Neural cell (in vitro differentiated cells): ENCODE data around the gene TMEM131. TPM values are rescaled to one million over a fixed set of nuclear protein-coding genes. Genes with fewer than 3 reads are reported as not detected.

Source experiments
- H2AFZ ChIP-seq: fragments of 200-600, 300-800 bp; sonication (generic), shearing (Covaris generic); 2 replicates; pipeline ENCODE4 v1.6.0; 2014; ENCODE audit warnings: low read depth, mild to moderate bottlenecking, antibody characterized with exemption, low read length, moderate library complexity
- H3F3A ChIP-seq: fragments of 200-600 bp; shearing (Covaris generic); 2 replicates; pipeline ENCODE4 v1.6.1; 2016; ENCODE audit warnings: mild to moderate bottlenecking, moderate library complexity, mixed read lengths, antibody characterized with exemption, low read length; ENCODE audit not compliant: insufficient read depth, poor library complexity, severe bottlenecking
- H3K27ac ChIP-seq: fragments of 200-600, 300-800 bp; sonication (generic), shearing (Covaris generic); 2 replicates; pipeline ENCODE4 v1.5.1; 2014; ENCODE audit warnings: mild to moderate bottlenecking, low read length, moderate library complexity
- H3K27me3 ChIP-seq: fragments of 300-800, 200-600 bp; sonication (generic), shearing (Covaris generic); 2 replicates; pipeline ENCODE4 v1.6.0; 2014; ENCODE audit warnings: mild to moderate bottlenecking, low read depth, low read length, moderate library complexity; ENCODE audit not compliant: insufficient read depth
- H3K36me3 ChIP-seq: fragments of 300-800, 200-600 bp; sonication (generic), shearing (Covaris generic); 2 replicates; pipeline ENCODE4 v1.5.1; 2014; ENCODE audit warnings: mild to moderate bottlenecking, antibody characterized with exemption, low read length, moderate library complexity; ENCODE audit not compliant: insufficient read depth
- H3K4me2 ChIP-seq: fragments of 300-800, 200-600 bp; sonication (generic), shearing (Covaris generic); 2 replicates; pipeline ENCODE4 v1.6.0; 2014; ENCODE audit warnings: mild to moderate bottlenecking, low read length
- H3K4me3 ChIP-seq: fragments of 300-800, 200-600 bp; sonication (generic), shearing (Covaris generic); 2 replicates; pipeline ENCODE4 v1.5.1; 2014; ENCODE audit warnings: mild to moderate bottlenecking, low read length, moderate library complexity
- H3K79me2 ChIP-seq: fragments of 200-600 bp; shearing (Covaris generic); replicated peaks from 2 replicates; pipeline ENCODE4 v1.6.0; 2014; ENCODE audit warnings: mild to moderate bottlenecking, low read length, moderate library complexity; ENCODE audit not compliant: insufficient read depth
- H3K9ac ChIP-seq: fragments of 300-800, 200-600 bp; sonication (generic), shearing (Covaris generic); 2 replicates; pipeline ENCODE4 v1.6.1; 2016; ENCODE audit warnings: mild to moderate bottlenecking, low read length, mixed read lengths
- H3K9me2 ChIP-seq: fragments of 200-600 bp; shearing (Covaris generic); 2 replicates; pipeline ENCODE4 v1.6.1; 2016; ENCODE audit warnings: mild to moderate bottlenecking, low read length, mixed read lengths; ENCODE audit not compliant: insufficient read depth
- H3K9me3 ChIP-seq: fragments of 200-600, 300-800 bp; sonication (generic), shearing (Covaris generic); 2 replicates; pipeline ENCODE4 v1.6.1; 2016; ENCODE audit warnings: mild to moderate bottlenecking, mixed run types, low read length, moderate library complexity, mixed read lengths
- H4K20me1 ChIP-seq: fragments of 200-600 bp; shearing (Covaris generic); 2 replicates; pipeline ENCODE4 v1.6.1; 2016; ENCODE audit warnings: mild to moderate bottlenecking, mixed run types; ENCODE audit not compliant: insufficient read depth
- EP300 ChIP-seq: fragments of 450-650 bp; conservative IDR thresholded peaks from 2 replicates; pipeline ENCODE4 v1.6.1; 2014; ENCODE audit warnings: antibody characterized with exemption, mild to moderate bottlenecking, moderate library complexity; ENCODE audit not compliant: poor library complexity, severe bottlenecking
- EZH2 ChIP-seq: fragments of 200-600, 300-800 bp; shearing (Covaris generic), sonication (generic); IDR thresholded peaks from 2 replicates; pipeline ENCODE4 v1.6.1; 2014; ENCODE audit warnings: antibody characterized with exemption, low read length, borderline replicate concordance, mild to moderate bottlenecking; ENCODE audit not compliant: insufficient read depth, poor library complexity, severe bottlenecking
- MXI1 ChIP-seq: fragments of 450-650 bp; conservative IDR thresholded peaks from 2 replicates; pipeline ENCODE4 v1.6.1; 2014; ENCODE audit warnings: antibody characterized with exemption, mild to moderate bottlenecking; ENCODE audit not compliant: poor library complexity, severe bottlenecking
- POLR2AphosphoS5 ChIP-seq: IDR thresholded peaks from 2 replicates; pipeline ENCODE4 v1.6.1; 2012
- RAD21 ChIP-seq: fragments of 450-650 bp; conservative IDR thresholded peaks from 2 replicates; pipeline ENCODE4 v1.6.1; 2014; ENCODE audit warnings: antibody characterized with exemption, mild to moderate bottlenecking, moderate library complexity
- SMC3 ChIP-seq: fragments of 450-650 bp; conservative IDR thresholded peaks from 2 replicates; pipeline ENCODE4 v1.6.1; 2014; ENCODE audit warnings: antibody characterized with exemption, mild to moderate bottlenecking, moderate library complexity; ENCODE audit not compliant: poor library complexity
- TAF1 ChIP-seq: IDR thresholded peaks from 2 replicates; pipeline ENCODE4 v1.6.1; 2012; ENCODE audit warnings: low read depth
- polyA plus RNA-seq: library from polyadenylated mRNA; depleted of rRNA; stranded (reverse); fragments of >200 nt; gene quantifications from 2 replicates; pipeline ENCODE4 v1.2.3, GENCODE V29; 2014
- TF ChIP-seq, protein P1 (sequence below): fragments of 450-650 bp; IDR thresholded peaks from 2 replicates; pipeline ENCODE4 v1.5.1; 2014; ENCODE audit warnings: antibody characterized with exemption, mild to moderate bottlenecking, moderate library complexity; ENCODE audit not compliant: poor library complexity, severe bottlenecking
- TF ChIP-seq, protein P2 (sequence below): IDR thresholded peaks from 2 replicates; pipeline ENCODE4 v1.6.1; 2012; ENCODE audit warnings: borderline replicate concordance

TMEM131 gene
- polyA plus RNA-seq, 1 donor from 2014 or later: 9.6 TPM

DNA sequence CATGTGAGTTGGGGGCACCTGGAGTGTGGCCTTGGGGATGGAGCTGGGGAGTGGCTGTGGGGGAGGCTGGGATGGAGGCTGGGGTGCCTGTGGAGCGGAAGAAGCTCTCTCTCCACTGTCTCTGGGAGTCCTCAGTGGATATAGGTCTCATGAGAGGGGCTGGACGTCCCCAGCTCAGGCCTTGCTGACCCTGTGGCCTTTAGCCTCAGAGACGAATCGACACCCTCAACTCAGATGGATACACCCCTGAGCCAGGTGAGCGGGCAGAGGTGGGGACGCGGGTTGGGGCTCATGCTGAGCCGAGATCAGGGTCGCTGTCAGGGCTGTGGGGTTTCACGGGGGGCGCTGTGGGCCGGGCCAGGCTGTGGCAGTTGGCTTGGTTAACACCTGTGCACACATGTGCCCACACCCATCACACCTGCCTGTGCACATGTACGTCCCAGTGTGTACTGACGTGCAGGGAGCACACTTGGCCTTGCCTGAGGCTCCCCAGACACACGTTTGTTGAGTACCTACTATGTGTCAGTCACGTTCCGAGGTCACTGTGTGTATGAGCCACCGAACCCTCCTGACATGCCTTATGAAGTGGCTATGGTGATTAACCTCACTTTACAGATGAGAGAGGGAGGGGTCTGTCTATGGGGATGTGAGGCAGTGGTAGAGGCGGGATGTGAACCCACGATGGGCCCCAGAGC is 262.3 kb downstream of the TMEM131 start:
- Histone ChIP-seq H3K9ac (no peak overlapping the region), H3K4me2 (no peak overlapping the region), H3K9me3 (peaks cover 4% of the 10 kb centered on the region), H3F3A (no peaks in the 10 kb centered on the region), H3K36me3 (no peaks in the 10 kb centered on the region), H2AFZ (no peak overlapping the region), H3K4me3 (no peak overlapping the region), H3K9me2 (no peaks in the 10 kb centered on the region), H3K27ac (no peak overlapping the region), H3K27me3 (no peaks in the 10 kb centered on the region), H4K20me1 (no peaks in the 10 kb centered on the region), H3K79me2 (no peaks in the 10 kb centered on the region)
- TF ChIP-seq RAD21 (no peak), EZH2 (no peak), TAF1 (no peak), POLR2AphosphoS5 (no peak), EP300 (no peak), MXI1 (no peak), SMC3 (no peak)
- TF ChIP-seq, protein P1, sequence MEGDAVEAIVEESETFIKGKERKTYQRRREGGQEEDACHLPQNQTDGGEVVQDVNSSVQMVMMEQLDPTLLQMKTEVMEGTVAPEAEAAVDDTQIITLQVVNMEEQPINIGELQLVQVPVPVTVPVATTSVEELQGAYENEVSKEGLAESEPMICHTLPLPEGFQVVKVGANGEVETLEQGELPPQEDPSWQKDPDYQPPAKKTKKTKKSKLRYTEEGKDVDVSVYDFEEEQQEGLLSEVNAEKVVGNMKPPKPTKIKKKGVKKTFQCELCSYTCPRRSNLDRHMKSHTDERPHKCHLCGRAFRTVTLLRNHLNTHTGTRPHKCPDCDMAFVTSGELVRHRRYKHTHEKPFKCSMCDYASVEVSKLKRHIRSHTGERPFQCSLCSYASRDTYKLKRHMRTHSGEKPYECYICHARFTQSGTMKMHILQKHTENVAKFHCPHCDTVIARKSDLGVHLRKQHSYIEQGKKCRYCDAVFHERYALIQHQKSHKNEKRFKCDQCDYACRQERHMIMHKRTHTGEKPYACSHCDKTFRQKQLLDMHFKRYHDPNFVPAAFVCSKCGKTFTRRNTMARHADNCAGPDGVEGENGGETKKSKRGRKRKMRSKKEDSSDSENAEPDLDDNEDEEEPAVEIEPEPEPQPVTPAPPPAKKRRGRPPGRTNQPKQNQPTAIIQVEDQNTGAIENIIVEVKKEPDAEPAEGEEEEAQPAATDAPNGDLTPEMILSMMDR: no peak
- TF ChIP-seq, protein P2, sequence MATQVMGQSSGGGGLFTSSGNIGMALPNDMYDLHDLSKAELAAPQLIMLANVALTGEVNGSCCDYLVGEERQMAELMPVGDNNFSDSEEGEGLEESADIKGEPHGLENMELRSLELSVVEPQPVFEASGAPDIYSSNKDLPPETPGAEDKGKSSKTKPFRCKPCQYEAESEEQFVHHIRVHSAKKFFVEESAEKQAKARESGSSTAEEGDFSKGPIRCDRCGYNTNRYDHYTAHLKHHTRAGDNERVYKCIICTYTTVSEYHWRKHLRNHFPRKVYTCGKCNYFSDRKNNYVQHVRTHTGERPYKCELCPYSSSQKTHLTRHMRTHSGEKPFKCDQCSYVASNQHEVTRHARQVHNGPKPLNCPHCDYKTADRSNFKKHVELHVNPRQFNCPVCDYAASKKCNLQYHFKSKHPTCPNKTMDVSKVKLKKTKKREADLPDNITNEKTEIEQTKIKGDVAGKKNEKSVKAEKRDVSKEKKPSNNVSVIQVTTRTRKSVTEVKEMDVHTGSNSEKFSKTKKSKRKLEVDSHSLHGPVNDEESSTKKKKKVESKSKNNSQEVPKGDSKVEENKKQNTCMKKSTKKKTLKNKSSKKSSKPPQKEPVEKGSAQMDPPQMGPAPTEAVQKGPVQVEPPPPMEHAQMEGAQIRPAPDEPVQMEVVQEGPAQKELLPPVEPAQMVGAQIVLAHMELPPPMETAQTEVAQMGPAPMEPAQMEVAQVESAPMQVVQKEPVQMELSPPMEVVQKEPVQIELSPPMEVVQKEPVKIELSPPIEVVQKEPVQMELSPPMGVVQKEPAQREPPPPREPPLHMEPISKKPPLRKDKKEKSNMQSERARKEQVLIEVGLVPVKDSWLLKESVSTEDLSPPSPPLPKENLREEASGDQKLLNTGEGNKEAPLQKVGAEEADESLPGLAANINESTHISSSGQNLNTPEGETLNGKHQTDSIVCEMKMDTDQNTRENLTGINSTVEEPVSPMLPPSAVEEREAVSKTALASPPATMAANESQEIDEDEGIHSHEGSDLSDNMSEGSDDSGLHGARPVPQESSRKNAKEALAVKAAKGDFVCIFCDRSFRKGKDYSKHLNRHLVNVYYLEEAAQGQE: no peak

DNA sequence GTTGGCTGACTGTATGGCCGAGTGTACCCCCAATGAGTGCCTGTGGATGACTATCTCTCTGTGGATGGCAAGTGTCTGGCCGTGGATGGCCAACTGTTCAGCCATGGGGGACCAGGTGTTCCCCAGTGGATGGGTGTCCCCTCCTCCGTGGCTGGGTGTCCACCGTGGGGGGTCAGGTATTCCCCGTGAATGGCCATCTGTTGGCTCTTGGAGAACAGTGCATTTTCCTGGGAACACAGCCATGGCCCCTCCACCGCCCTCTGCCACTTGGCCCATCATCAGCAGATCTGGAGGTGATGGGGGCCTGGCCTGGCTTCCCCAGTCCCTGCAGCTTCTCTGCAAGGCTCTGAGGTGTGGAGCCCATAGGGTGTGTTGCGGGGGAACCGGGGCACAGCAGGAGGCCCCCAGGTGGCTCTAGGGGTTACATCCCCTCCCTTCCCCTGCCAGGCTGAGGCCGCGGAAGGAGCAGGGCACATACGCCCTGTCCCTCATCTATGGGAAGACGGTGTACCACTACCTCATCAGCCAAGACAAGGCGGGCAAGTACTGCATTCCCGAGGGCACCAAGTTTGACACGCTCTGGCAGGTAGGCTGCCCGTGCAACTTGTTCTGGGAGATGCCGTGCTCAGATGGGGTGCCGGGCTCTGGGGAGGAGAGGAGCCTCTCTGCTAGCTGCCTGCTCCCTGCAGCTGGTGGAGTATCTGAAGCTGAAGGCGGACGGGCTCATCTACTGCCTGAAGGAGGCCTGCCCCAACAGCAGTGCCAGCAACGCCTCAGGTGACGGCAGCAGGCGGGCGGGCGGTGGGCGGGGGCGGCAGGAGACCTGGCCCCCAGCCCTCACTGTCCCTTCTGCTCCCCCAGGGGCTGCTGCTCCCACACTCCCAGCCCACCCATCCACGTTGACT is 263.1 kb downstream of the TMEM131 start:
- H3K9ac ChIP-seq: no peak overlapping the region
- no peak overlapping the region for H3K27ac ChIP-seq
- peaks cover 4% of the 10 kb centered on the region for H3K9me3 ChIP-seq
- H3F3A ChIP-seq: no peaks in the 10 kb centered on the region
- no peaks in the 10 kb centered on the region for H3K9me2 ChIP-seq
- no peaks in the 10 kb centered on the region for H3K79me2 ChIP-seq
- no peak overlapping the region for H3K4me3 ChIP-seq
- no peak overlapping the region for H3K4me2 ChIP-seq
- H2AFZ ChIP-seq: no peak overlapping the region
- no peaks in the 10 kb centered on the region for H4K20me1 ChIP-seq
- no peaks in the 10 kb centered on the region for H3K27me3 ChIP-seq
- no peak for TF ChIP-seq RAD21
- TF ChIP-seq, protein P1: no peak
- TF ChIP-seq, protein P2: no peak
- no peak for TF ChIP-seq EP300
- TF ChIP-seq TAF1: no peak
- TF ChIP-seq SMC3: no peak
- no peak for TF ChIP-seq MXI1
- TF ChIP-seq POLR2AphosphoS5: no peak
- TF ChIP-seq EZH2: no peak
- no peaks in the 10 kb centered on the region for H3K36me3 ChIP-seq
